Stimulated activated naive CD4-positive, alpha-beta T cell (primary cell): Measurements from ENCODE around the gene LRIT2.

Experiments used
- DNase-seq, 6 experiments: peaks; one replicate each; lab custom pipeline; 2025; lab: John Stamatoyannopoulos, UW

The LRIT2 gene

GRCh38 chr10:84243759-84244158 is 18.4 kb upstream of the LRIT2 start:
- no peak for DNase-seq

GRCh38 chr10:84241185-84241790 is 15.9 kb upstream of the LRIT2 start, which contains the start of gene LRIT1:
TSS of gene LRIT1 (minus strand) at chr10:84241546. CDS start at chr10:84241439, 107 bp downstream.
- no peak for DNase-seq

- DNase-seq, result no peak
Measured at GRCh38 chr10:84238909-84239308, 13.6 kb upstream of the LRIT2 start.

GRCh38 chr10:84237199-84238051 is 12.1 kb upstream of the LRIT2 start:
- no peak for DNase-seq

GRCh38 chr10:84236807-84237198 is 11.5 kb upstream of the LRIT2 start:
- no peak for DNase-seq

- DNase-seq, result no peak
Measured at GRCh38 chr10:84235096-84235495, 9.8 kb upstream of the LRIT2 start.

- no peak for DNase-seq
Measured at GRCh38 chr10:84234479-84234878, 9.1 kb upstream of the LRIT2 start.

GRCh38 chr10:84233940-84234339 is 8.6 kb upstream of the LRIT2 start:
- DNase-seq, result no peak

- DNase-seq, result no peak
Measured at GRCh38 chr10:84232376-84232775, 7.0 kb upstream of the LRIT2 start.

GRCh38 chr10:84230359-84230758 is 5.0 kb upstream of the LRIT2 start:
- DNase-seq, result no peak

- no peak for DNase-seq
Measured at GRCh38 chr10:84227810-84228209, 2.5 kb upstream of the LRIT2 start.

GRCh38 chr10:84226616-84227015 is 1.3 kb upstream of the LRIT2 start:
- no peak for DNase-seq

GRCh38 chr10:84224411-84225028 is 824 bp downstream of the LRIT2 start:
- no peak for DNase-seq

- DNase-seq, result no peak
Measured at GRCh38 chr10:84221916-84222315, 3.4 kb downstream of the LRIT2 start.

- no peak for DNase-seq
Measured at GRCh38 chr10:84217746-84218145, 7.6 kb downstream of the LRIT2 start.

- DNase-seq, result no peak
Measured at GRCh38 chr10:84216834-84217233, 8.5 kb downstream of the LRIT2 start.

GRCh38 chr10:84214612-84215235 is 10.6 kb downstream of the LRIT2 start:
- DNase-seq, result peak in 3 of 6 experiments; percentile 5 to 27 (median 6)

- DNase-seq, result peak in 1 of 6 experiments; percentile 27
Measured at GRCh38 chr10:84214046-84214572, 11.2 kb downstream of the LRIT2 start.

GRCh38 chr10:84213076-84213475 is 12.3 kb downstream of the LRIT2 start:
- no peak for DNase-seq

GRCh38 chr10:84212014-84212413 is 13.3 kb downstream of the LRIT2 start:
- no peak for DNase-seq

- DNase-seq, result no peak
Measured at GRCh38 chr10:84211566-84211965, 13.8 kb downstream of the LRIT2 start.

GRCh38 chr10:84208023-84208422 is 17.3 kb downstream of the LRIT2 start:
- no peak for DNase-seq
